Loucy (cell line): ENCODE data around the gene UBE2O.

ENCODE experiments used
- EZH2phosphoT487 ChIP-seq: fragments of 200-600 bp; IDR thresholded peaks from 2 replicates; pipeline ENCODE4 v1.6.1; 2018; ENCODE audit warnings: antibody characterized with exemption, mild to moderate bottlenecking, moderate library complexity, borderline replicate concordance
- TF ChIP-seq, protein P1 (sequence below): fragments of 200-600 bp; sonication (generic); conservative IDR thresholded peaks from 2 replicates; pipeline ENCODE4 v1.5.1; 2014; ENCODE audit warnings: mild to moderate bottlenecking, antibody characterized with exemption, low read length

DNA sequence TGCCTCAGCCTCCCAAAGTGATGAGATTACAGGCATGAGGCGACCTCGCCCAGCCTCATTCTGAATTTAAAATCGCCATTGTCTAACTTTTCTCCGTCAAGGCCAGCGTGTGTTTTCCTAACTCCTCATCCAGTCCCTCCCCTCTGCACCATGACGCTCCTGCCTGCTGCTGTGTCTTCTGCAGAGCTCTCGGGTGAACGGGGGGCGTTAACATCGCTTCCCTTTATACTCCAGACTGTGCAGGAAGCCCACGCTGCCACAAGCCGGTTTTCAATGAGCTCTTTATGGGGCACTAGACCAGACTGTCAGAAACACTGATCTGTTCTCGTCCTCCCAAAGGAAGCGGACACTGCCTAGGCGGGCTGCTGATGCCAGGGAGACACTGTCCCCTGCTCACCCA is 27.7 kb upstream of the UBE2O start:
- TF ChIP-seq, protein P1, sequence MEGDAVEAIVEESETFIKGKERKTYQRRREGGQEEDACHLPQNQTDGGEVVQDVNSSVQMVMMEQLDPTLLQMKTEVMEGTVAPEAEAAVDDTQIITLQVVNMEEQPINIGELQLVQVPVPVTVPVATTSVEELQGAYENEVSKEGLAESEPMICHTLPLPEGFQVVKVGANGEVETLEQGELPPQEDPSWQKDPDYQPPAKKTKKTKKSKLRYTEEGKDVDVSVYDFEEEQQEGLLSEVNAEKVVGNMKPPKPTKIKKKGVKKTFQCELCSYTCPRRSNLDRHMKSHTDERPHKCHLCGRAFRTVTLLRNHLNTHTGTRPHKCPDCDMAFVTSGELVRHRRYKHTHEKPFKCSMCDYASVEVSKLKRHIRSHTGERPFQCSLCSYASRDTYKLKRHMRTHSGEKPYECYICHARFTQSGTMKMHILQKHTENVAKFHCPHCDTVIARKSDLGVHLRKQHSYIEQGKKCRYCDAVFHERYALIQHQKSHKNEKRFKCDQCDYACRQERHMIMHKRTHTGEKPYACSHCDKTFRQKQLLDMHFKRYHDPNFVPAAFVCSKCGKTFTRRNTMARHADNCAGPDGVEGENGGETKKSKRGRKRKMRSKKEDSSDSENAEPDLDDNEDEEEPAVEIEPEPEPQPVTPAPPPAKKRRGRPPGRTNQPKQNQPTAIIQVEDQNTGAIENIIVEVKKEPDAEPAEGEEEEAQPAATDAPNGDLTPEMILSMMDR = no peak
- TF ChIP-seq EZH2phosphoT487 = no peak
